Trophoblast cell (in vitro differentiated cells and primary cell): ENCODE measurements around the gene ZWILCH.

ENCODE experiments used
- DNase-seq, 2 donors: peaks; one replicate each; pipeline ENCODE4 v3.0.0-alpha.2; 2016
- H2AFZ ChIP-seq: 2 replicates; pipeline ENCODE4 v1.6.1; 2013; ENCODE audit warnings: low read length, moderate library complexity, mild to moderate bottlenecking; ENCODE audit not compliant: insufficient read depth, poor library complexity
- H2AK5ac ChIP-seq: 2 replicates; pipeline ENCODE4 v1.6.1; 2013; ENCODE audit warnings: mild to moderate bottlenecking, low read length
- H2BK120ac ChIP-seq: 2 replicates; pipeline ENCODE4 v1.6.1; 2013; ENCODE audit warnings: low read length, mild to moderate bottlenecking, moderate library complexity; ENCODE audit not compliant: insufficient read depth, poor library complexity
- H2BK12ac ChIP-seq: 2 replicates; pipeline ENCODE4 v1.6.1; 2013; ENCODE audit warnings: mild to moderate bottlenecking, low read length, moderate library complexity
- H2BK5ac ChIP-seq: 2 replicates; pipeline ENCODE4 v1.6.1; 2013; ENCODE audit warnings: low read length, low read depth, moderate library complexity, mild to moderate bottlenecking; ENCODE audit not compliant: poor library complexity
- H3K14ac ChIP-seq: 2 replicates; pipeline ENCODE4 v1.6.1; 2013; ENCODE audit warnings: mild to moderate bottlenecking, low read length
- H3K18ac ChIP-seq: 2 replicates; pipeline ENCODE4 v1.6.1; 2013; ENCODE audit warnings: mild to moderate bottlenecking, low read length
- H3K23ac ChIP-seq: 2 replicates; pipeline ENCODE4 v1.6.1; 2013; ENCODE audit warnings: low read length
- H3K27ac ChIP-seq: 2 replicates; pipeline ENCODE4 v1.5.1; 2013; ENCODE audit warnings: low read depth, mild to moderate bottlenecking, inconsistent platforms, low read length, moderate library complexity
- H3K27me3 ChIP-seq: 2 replicates; pipeline ENCODE4 v1.6.1; 2013; ENCODE audit warnings: inconsistent platforms, mild to moderate bottlenecking, low read length, moderate library complexity; ENCODE audit not compliant: insufficient read depth
- H3K36me3 ChIP-seq, 2 experiments: 1 replicate in 1 of 2; 2 replicates in 1 of 2; pipeline ENCODE4 v1.6.1; 2013; ENCODE audit warnings: low read length in 2 of 2, mild to moderate bottlenecking in 2 of 2, moderate library complexity in 1 of 2; ENCODE audit not compliant: insufficient read depth in 2 of 2, control insufficient read depth in 1 of 2
- H3K4ac ChIP-seq: 2 replicates; pipeline ENCODE4 v1.6.1; 2013; ENCODE audit warnings: low read depth, mild to moderate bottlenecking, low read length, moderate library complexity
- H3K4me1 ChIP-seq, 2 experiments: 1 replicate in 1 of 2; 2 replicates in 1 of 2; pipeline ENCODE4 v1.6.1; 2013; ENCODE audit warnings: low read length in 2 of 2, mild to moderate bottlenecking in 2 of 2, moderate library complexity in 1 of 2; ENCODE audit not compliant: insufficient read depth in 2 of 2, control insufficient read depth in 1 of 2
- H3K4me2 ChIP-seq: 2 replicates; pipeline ENCODE4 v1.6.1; 2013; ENCODE audit warnings: inconsistent platforms, mild to moderate bottlenecking, low read length, moderate library complexity
- H3K4me3 ChIP-seq: 2 replicates; pipeline ENCODE4 v1.5.1; 2013; ENCODE audit warnings: mild to moderate bottlenecking, low read depth, low read length, inconsistent platforms
- H3K79me1 ChIP-seq: one replicate; pipeline ENCODE4 v1.6.1; 2013; ENCODE audit warnings: low read length
- H3K79me2 ChIP-seq: 2 replicates; pipeline ENCODE4 v1.6.1; 2013; ENCODE audit warnings: low read length, mild to moderate bottlenecking; ENCODE audit not compliant: control insufficient read depth, insufficient read depth, poor library complexity
- H3K9ac ChIP-seq: 2 replicates; pipeline ENCODE4 v1.6.1; 2013; ENCODE audit warnings: mild to moderate bottlenecking, low read length
- H3K9me3 ChIP-seq: 2 replicates; pipeline ENCODE4 v1.6.1; 2013; ENCODE audit warnings: low read depth, mild to moderate bottlenecking, control low read depth, inconsistent platforms, low read length; ENCODE audit not compliant: insufficient read depth
- H4K12ac ChIP-seq: 2 replicates; pipeline ENCODE4 v1.6.1; 2013; ENCODE audit warnings: low read depth, mild to moderate bottlenecking, low read length, moderate library complexity
- H4K8ac ChIP-seq: 2 replicates; pipeline ENCODE4 v1.6.1; 2013; ENCODE audit warnings: low read depth, mild to moderate bottlenecking, low read length, moderate library complexity
- H4K91ac ChIP-seq: one replicate; pipeline ENCODE4 v1.6.1; 2013; ENCODE audit warnings: low read depth, mild to moderate bottlenecking, low read length, moderate library complexity
- WGBS: extraction: QIAGEN DNeasy Blood & Tissue Kit; methylation state at CpG from one replicate; pipeline ENCODE4 v1.1.7; 2013; ENCODE audit warnings: missing lambda C conversion rate; ENCODE audit not compliant: insufficient read length, insufficient coverage; ENCODE audit errors: extremely low coverage; 5-methylcytosine and 5-hydroxymethylcytosine counted together

The ZWILCH gene

DNA sequence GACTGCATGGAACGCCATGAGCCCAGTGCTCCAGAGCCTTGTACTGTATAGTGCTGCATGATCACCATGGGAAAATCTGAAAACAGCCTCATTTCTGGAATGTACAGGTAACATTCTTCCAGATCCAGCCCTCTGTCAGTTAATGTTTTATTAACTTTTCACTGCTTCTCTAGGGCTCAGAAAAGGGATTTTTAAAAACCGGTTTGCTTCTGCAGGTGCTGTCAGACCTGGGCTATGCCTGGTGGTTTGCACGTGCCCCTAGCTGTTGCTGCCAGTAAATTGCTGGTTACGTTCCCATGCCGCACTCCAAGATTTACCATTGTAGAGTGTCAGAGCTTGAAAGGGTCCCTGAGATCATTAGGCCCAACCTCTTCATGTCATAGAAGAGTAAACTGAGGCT lies 16.6 kb upstream of the ZWILCH start:
- Histone ChIP-seq H3K23ac (no peak overlapping the region), H3K27me3 (no peaks in the 10 kb centered on the region), H2AFZ (no peak overlapping the region), H3K4me2 (no peak overlapping the region), H2BK12ac (no peak overlapping the region), H3K79me1 (no peaks in the 10 kb centered on the region), H2BK120ac (no peak overlapping the region), H4K91ac (no peak overlapping the region), H3K9ac (no peak overlapping the region), H3K18ac (no peak overlapping the region), H3K4me1 (peaks cover 0 to 2% of the 10 kb centered on the region in 2 experiments), H3K14ac (no peak overlapping the region), H3K9me3 (no peaks in the 10 kb centered on the region), H2AK5ac (no peak overlapping the region), H4K8ac (no peak overlapping the region), H3K4ac (no peak overlapping the region), H2BK5ac (no peak overlapping the region), H3K27ac (no peak overlapping the region), H3K4me3 (no peak overlapping the region), H3K79me2 (no peaks in the 10 kb centered on the region), H4K12ac (no peak overlapping the region), H3K36me3 (peaks cover 37 to 59% of the 10 kb centered on the region in 2 experiments)
- no CpG with 5 or more reads among the region's 5 CpGs for WGBS
- no peak for DNase-seq

DNA sequence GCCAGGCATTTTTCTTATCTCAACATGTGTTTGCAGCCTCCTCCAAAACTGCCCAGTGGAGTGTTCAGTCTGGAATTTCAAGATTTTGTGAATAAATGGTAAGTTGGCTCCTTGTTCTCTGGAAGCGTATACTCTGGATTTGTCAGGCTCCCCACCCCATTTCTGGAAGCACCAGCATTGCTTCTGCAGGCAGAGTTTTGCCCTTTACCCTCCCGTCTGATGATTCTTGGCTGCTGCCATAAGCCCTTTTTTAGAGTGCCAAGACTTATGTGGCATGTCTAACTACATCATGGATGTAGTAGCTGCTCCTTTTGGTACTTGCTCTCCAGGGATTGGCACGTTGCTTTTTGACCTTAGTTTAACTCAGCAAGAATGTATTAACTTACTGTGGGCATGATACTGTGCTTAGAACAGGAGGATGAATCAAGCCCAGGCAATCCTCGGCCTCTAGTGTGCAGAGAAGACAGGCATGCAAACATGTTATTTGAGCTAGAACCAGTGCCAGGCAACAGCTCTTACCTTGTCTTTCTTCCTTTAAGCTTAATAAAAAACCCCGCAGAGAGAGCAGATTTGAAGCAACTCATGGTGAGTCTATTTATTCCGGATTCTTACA lies 15.8 kb upstream of the ZWILCH start:
- H2AFZ ChIP-seq: no peak overlapping the region
- H3K4me1 ChIP-seq: peaks cover 0 to 2% of the 10 kb centered on the region in 2 experiments
- no peak overlapping the region for H3K4ac ChIP-seq
- no peak overlapping the region for H3K18ac ChIP-seq
- H3K14ac ChIP-seq: no peak overlapping the region
- no peak overlapping the region for H2BK5ac ChIP-seq
- no peak overlapping the region for H3K4me3 ChIP-seq
- H4K91ac ChIP-seq: no peak overlapping the region
- H3K4me2 ChIP-seq: no peak overlapping the region
- no CpG with 5 or more reads among the region's 6 CpGs for WGBS
- H2BK12ac ChIP-seq: no peak overlapping the region
- no peaks in the 10 kb centered on the region for H3K79me2 ChIP-seq
- no peak overlapping the region for H3K27ac ChIP-seq
- H2AK5ac ChIP-seq: no peak overlapping the region
- H4K12ac ChIP-seq: no peak overlapping the region
- DNase-seq: no peak
- no peaks in the 10 kb centered on the region for H3K79me1 ChIP-seq
- no peak overlapping the region for H3K23ac ChIP-seq
- H3K9ac ChIP-seq: no peak overlapping the region
- H2BK120ac ChIP-seq: no peak overlapping the region
- peaks cover 37 to 63% of the 10 kb centered on the region in 2 experiments for H3K36me3 ChIP-seq
- H3K27me3 ChIP-seq: no peaks in the 10 kb centered on the region
- no peaks in the 10 kb centered on the region for H3K9me3 ChIP-seq
- no peak overlapping the region for H4K8ac ChIP-seq

GRCh38 chr15:66491846-66492245 lies 13.3 kb upstream of the ZWILCH start:
- no CpG with 5 or more reads among the region's 3 CpGs for WGBS

DNA sequence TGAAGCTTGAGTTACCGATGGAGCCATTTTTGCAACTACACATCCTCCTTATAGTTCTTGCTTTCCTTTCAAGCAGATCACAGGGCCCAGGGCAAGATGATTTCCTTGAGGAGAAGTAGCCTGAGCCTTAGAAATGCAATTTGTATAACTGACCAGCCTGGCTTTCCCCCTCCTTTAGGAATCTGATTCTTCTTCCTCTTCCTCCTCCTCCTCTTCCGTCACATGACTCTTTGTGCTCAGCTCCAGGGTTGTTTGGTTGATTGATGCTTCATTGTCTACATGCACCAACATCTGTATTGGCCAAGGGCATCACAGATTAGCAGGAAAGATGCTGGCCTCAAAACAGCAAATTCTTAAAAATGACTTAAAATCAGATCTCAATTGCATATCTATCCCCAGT lies 10.9 kb upstream of the ZWILCH start:
- H3K23ac ChIP-seq: no peak overlapping the region
- no peaks in the 10 kb centered on the region for H3K9me3 ChIP-seq
- H3K36me3 ChIP-seq: peaks cover 18 to 37% of the 10 kb centered on the region in 2 experiments
- no peak overlapping the region for H4K8ac ChIP-seq
- no peak overlapping the region for H2AK5ac ChIP-seq
- H3K4me3 ChIP-seq: no peak overlapping the region
- no peak overlapping the region for H3K4ac ChIP-seq
- no peak overlapping the region for H4K91ac ChIP-seq
- no peak overlapping the region for H3K27ac ChIP-seq
- H2BK120ac ChIP-seq: no peak overlapping the region
- H3K27me3 ChIP-seq: no peaks in the 10 kb centered on the region
- no peak overlapping the region for H2BK5ac ChIP-seq
- peaks cover 2% of the 10 kb centered on the region for H3K79me2 ChIP-seq
- no peak overlapping the region for H3K14ac ChIP-seq
- no peak overlapping the region for H3K4me2 ChIP-seq
- H3K79me1 ChIP-seq: peaks cover 5% of the 10 kb centered on the region
- DNase-seq: no peak
- no peak overlapping the region for H4K12ac ChIP-seq
- no CpG with 5 or more reads among the region's 2 CpGs for WGBS
- H2BK12ac ChIP-seq: no peak overlapping the region
- H3K4me1 ChIP-seq: peaks cover 4% of the 10 kb centered on the region in 2 experiments
- H3K18ac ChIP-seq: no peak overlapping the region
- H3K9ac ChIP-seq: no peak overlapping the region
- H2AFZ ChIP-seq: no peak overlapping the region

More at GRCh38 chr15:66491846-66492245, 13.3 kb upstream of the ZWILCH start:
- H3K23ac ChIP-seq: no peak overlapping the region
- H4K91ac ChIP-seq: no peak overlapping the region
- peaks cover 23 to 52% of the 10 kb centered on the region in 2 experiments for H3K36me3 ChIP-seq
- H3K18ac ChIP-seq: no peak overlapping the region
- no peak overlapping the region for H3K14ac ChIP-seq
- no peak overlapping the region for H2BK12ac ChIP-seq
- H4K12ac ChIP-seq: no peak overlapping the region
- H3K27ac ChIP-seq: no peak overlapping the region
- H3K4ac ChIP-seq: no peak overlapping the region
- H3K4me3 ChIP-seq: no peak overlapping the region
- H4K8ac ChIP-seq: no peak overlapping the region
- H2BK5ac ChIP-seq: no peak overlapping the region
- H3K4me1 ChIP-seq: peaks cover under 1% of the 10 kb centered on the region in 2 experiments
- no peaks in the 10 kb centered on the region for H3K79me1 ChIP-seq
- DNase-seq: peak in 1 of 2 donors; percentile 29
- H2AFZ ChIP-seq: no peak overlapping the region
- H3K9me3 ChIP-seq: no peaks in the 10 kb centered on the region
- no peaks in the 10 kb centered on the region for H3K27me3 ChIP-seq
- no peak overlapping the region for H2BK120ac ChIP-seq
- no peak overlapping the region for H3K9ac ChIP-seq
- no peaks in the 10 kb centered on the region for H3K79me2 ChIP-seq
- no peak overlapping the region for H2AK5ac ChIP-seq
- no peak overlapping the region for H3K4me2 ChIP-seq
